Measurements from ENCODE around the gene MKNK2. TPM values are rescaled to one million over a fixed set of nuclear protein-coding genes. Genes with fewer than 3 reads are reported as not detected.

Gene MKNK2
- total and polyA plus RNA-seq, 4 donors: 107 to 333 (median 160) TPM

GRCh38 chr19:2077833-2078619, 27.0 kb upstream of the MKNK2 start:
- Histone ChIP-seq H3K4me3 (no peak overlapping the region), H3K9me3 (ENCODE audit: control insufficient read depth in 4 of 4, insufficient read depth in 3 of 4, low read length in 3 of 4) (peaks cover 0 to 2% (median 0%) of the 10 kb centered on the region in 4 donors), H3K9ac (ENCODE audit: insufficient read depth in 1 of 2, low read length in 2 of 2) (no peak overlapping the region), H3K36me3 (ENCODE audit: control insufficient read depth in 4 of 4, insufficient read depth in 4 of 4, low read length in 4 of 4) (peaks cover 9 to 52% (median 31%) of the 10 kb centered on the region in 4 donors), H3K27me3 (ENCODE audit: control insufficient read depth in 3 of 3, insufficient read depth in 3 of 3, low read length in 2 of 3) (no peaks in the 10 kb centered on the region), H3K4me1 (ENCODE audit: control insufficient read depth in 5 of 5, insufficient read depth in 5 of 5, low read length in 5 of 5) (peaks cover 0 to 10% (median 0%) of the 10 kb centered on the region in 5 donors), H3K27ac (ENCODE audit: low read depth in 1 of 2, low read length in 1 of 2) (no peak overlapping the region)
- ATAC-seq (ENCODE audit: insufficient read depth, low FRiP score) (no peak), DNase-seq (no peak)
- no peak for TF ChIP-seq CTCF (IDR thresholded peaks at IDR 0.05; ENCODE audit: control extremely low read depth, extremely low read depth)
- 96 to 97% methylated on average over 44 of the region's 44 CpGs for WGBS, 2 donors

- H3K9ac ChIP-seq (ENCODE audit: insufficient read depth in 1 of 2, low read length in 2 of 2): no peak overlapping the region
- peaks cover 0 to 8% (median 0%) of the 10 kb centered on the region in 5 donors for H3K4me1 ChIP-seq (ENCODE audit: control insufficient read depth in 5 of 5, insufficient read depth in 5 of 5, low read length in 5 of 5)
- no peak for DNase-seq
- 95 to 97% methylated on average over 7 of the region's 7 CpGs for WGBS, 2 donors
- TF ChIP-seq CTCF (IDR thresholded peaks at IDR 0.05; ENCODE audit: control extremely low read depth, extremely low read depth): no peak
- H3K9me3 ChIP-seq (ENCODE audit: control insufficient read depth in 4 of 4, insufficient read depth in 3 of 4, low read length in 3 of 4): peaks cover 0 to 2% (median 0%) of the 10 kb centered on the region in 4 donors
- H3K27me3 ChIP-seq (ENCODE audit: control insufficient read depth in 3 of 3, insufficient read depth in 3 of 3, low read length in 2 of 3): no peaks in the 10 kb centered on the region
- peaks cover 14 to 54% (median 33%) of the 10 kb centered on the region in 4 donors for H3K36me3 ChIP-seq (ENCODE audit: control insufficient read depth in 4 of 4, insufficient read depth in 4 of 4, low read length in 4 of 4)
- H3K4me3 ChIP-seq: no peak overlapping the region
- H3K27ac ChIP-seq (ENCODE audit: low read depth in 1 of 2, low read length in 1 of 2): no peak overlapping the region
- no peak for ATAC-seq (ENCODE audit: insufficient read depth, low FRiP score)
These were observed 26.4 kb upstream of the MKNK2 start for GRCh38 chr19:2077398-2077797.

- DNase-seq: no peak
- no peak for ATAC-seq (ENCODE audit: insufficient read depth, low FRiP score)
- H3K4me1 ChIP-seq (ENCODE audit: control insufficient read depth in 5 of 5, insufficient read depth in 5 of 5, low read length in 5 of 5): peaks cover 0 to 2% (median 0%) of the 10 kb centered on the region in 5 donors
- H3K4me3 ChIP-seq: no peak overlapping the region
- H3K9me3 ChIP-seq (ENCODE audit: control insufficient read depth in 4 of 4, insufficient read depth in 3 of 4, low read length in 3 of 4): peaks cover 0 to 2% (median 0%) of the 10 kb centered on the region in 4 donors
- no peaks in the 10 kb centered on the region for H3K27me3 ChIP-seq (ENCODE audit: control insufficient read depth in 3 of 3, insufficient read depth in 3 of 3, low read length in 2 of 3)
- no peak for TF ChIP-seq CTCF (IDR thresholded peaks at IDR 0.05; ENCODE audit: control extremely low read depth, extremely low read depth)
- 96 to 97% methylated on average over 32 of the region's 32 CpGs for WGBS, 2 donors
- no peak overlapping the region for H3K27ac ChIP-seq (ENCODE audit: low read depth in 1 of 2, low read length in 1 of 2)
- no peak overlapping the region for H3K9ac ChIP-seq (ENCODE audit: insufficient read depth in 1 of 2, low read length in 2 of 2)
- peaks cover 17 to 55% (median 36%) of the 10 kb centered on the region in 4 donors for H3K36me3 ChIP-seq (ENCODE audit: control insufficient read depth in 4 of 4, insufficient read depth in 4 of 4, low read length in 4 of 4)
These were observed 25.5 kb upstream of the MKNK2 start for GRCh38 chr19:2076526-2076944.
